ENCODE results near the gene FAM177A1.
A peak's percentile ranks its signal among the peaks of the same experiment; 100 is the strongest.

DNA sequence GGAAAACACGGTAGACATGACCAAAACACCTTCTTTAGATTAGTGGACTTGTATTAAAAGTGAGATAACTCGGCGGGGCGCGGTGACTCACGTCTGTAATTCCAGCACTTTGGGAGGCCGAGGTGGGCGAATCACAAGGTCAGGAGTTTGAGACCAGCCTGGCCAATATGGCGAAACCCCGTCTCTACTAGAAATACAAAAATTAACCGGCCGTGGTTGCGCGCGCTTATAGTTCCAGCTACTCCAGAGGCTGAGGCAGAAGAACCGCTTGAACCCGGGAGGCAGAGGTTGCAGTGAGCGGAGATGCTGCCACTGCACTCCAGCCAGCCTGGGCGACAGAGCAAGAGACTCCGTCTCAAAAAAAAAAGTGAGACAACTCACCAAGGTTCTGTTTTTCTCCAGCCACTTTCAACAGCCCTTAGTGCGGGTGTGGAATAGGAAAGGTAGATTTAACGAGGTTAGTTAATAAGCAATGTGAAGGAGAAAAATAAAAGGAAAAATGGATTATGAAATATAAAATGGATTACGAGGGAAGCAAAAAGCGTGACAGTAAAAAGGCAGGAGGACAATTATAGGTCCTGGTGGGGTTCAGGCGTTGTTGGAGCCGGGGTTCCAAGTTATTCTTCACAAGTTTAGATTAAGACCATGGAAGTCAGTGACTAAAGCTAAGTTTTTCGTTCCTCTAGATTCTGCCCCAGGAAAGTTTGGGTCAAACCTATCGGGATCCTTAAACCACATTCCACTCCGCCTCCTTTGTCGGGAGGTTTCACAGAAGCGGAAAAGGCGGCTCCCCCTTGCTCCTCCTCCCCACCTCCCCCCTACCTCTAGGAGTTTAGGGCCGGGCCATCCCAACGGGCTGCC, 75.2 kb downstream of the FAM177A1 start:
- TF ChIP-seq MXI1 (IDR thresholded peaks at IDR 0.05; ENCODE audit: borderline replicate concordance, low read depth, low read length) (no peak), TBX3 (IDR thresholded peaks at IDR 0.05; ENCODE audit: borderline replicate concordance) (0 out of 2 replicates have a peak, but pooled peaks have one; percentile 0)
